GM21423 (cell line): Measurements from ENCODE around the gene GNB2.

Source experiments
- ATAC-seq: cut with Tn5 transposase; IDR thresholded peaks from one replicate; pipeline ENCODE4 v1.9.1; 2021; ENCODE audit warnings: mild to moderate bottlenecking, moderate library complexity; ENCODE audit not compliant: unreplicated experiment

Gene GNB2

GRCh38 chr7:100680576-100681271 lies 7.2 kb downstream of the GNB2 start:
- no peak for ATAC-seq

DNA sequence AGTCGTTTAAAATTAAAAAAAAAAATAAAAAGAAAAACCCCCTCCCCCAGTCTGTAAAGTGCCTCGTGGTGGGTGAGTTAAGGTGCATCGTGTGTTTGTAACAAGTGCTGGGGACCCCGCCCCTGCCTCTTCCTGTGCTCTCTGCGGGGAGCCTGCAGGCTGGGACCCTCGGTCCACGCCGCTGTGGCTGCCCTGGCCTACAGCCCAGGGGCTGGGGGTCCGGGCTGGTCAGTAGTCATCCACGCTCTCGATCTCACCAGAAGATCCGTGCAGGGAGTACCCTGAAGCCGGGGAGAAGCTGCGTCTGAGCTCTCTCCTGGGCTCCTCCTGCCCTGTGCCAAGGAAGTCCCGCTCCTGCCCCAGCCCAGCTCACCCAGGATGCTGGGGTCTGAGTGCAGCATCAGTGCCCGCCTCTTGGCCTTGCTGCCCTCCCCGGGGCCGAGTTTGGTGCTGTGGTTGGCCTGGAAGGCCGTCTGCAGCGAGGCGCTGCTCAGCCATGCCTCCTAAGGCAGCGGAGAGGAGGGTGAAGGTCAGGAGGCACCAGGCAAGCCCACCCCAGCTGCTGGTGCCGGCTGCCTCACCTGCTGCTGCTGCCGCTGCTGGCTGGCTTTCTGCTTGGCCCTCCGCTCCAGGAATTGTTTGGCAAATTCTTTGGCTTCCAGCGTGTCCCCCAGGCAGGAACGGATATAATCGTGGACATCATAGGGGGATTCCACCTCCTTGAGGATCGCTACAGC lies 8.1 kb downstream of the GNB2 start:
- no peak for ATAC-seq

GRCh38 chr7:100682228-100682741 lies 8.7 kb downstream of the GNB2 start:
- ATAC-seq = no peak

GRCh38 chr7:100682991-100683658 lies 9.6 kb downstream of the GNB2 start:
- ATAC-seq = no peak

- ATAC-seq = no peak
These were observed 10.4 kb downstream of the GNB2 start for GRCh38 chr7:100683659-100684533.

DNA sequence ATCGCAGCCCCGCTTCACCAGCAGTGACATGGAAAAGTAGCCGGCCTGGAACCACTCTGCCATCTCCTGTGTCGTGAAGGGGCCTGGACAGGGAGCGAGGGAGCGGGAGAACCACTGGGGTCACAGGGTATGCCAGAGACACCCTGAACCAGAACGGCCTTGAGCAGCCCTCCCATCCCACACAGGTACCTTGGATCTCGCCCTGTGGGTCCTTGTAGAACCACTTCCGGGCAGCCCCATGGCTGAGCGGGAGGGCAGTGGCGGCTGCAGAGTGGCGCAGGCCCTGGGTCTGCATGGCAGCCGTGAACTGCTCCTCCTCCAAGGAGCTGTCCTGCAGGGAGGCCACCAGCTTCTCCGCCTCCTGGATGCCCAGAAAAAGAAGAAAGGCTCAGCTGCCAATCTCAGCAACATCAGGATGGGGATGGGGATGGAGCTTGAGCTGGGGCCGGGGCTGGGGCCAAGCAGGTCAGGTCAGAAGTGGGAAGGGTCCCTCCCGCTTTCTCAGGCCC lies 11.0 kb downstream of the GNB2 start:
- ATAC-seq = no peak

GRCh38 chr7:100685049-100685605 lies 11.6 kb downstream of the GNB2 start:
- no peak for ATAC-seq

DNA sequence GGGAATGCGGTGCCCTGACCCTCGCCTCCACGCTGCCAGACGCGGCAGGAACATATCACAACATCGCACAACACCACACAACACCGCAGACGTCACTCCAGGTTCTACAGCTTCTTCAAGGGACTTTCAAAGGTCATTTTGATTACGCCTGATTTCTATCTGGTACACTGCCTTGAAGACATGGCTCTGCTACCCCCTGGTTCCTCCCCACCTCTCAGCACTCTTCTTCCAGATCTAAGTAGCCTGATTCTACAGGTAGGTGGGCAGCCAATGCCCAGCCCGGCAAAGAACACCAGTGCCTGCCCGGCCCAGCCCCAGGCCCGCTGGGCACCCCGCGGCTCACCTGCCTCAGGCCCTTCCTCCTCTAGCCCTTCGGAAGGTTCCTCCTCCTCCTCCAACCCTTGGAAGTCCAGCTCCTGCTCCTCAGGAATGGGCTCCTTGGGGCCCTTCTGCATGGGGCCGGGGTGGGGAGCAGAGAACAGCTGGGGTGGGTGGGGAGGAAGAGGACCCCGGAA lies 12.1 kb downstream of the GNB2 start:
- no peak for ATAC-seq

DNA sequence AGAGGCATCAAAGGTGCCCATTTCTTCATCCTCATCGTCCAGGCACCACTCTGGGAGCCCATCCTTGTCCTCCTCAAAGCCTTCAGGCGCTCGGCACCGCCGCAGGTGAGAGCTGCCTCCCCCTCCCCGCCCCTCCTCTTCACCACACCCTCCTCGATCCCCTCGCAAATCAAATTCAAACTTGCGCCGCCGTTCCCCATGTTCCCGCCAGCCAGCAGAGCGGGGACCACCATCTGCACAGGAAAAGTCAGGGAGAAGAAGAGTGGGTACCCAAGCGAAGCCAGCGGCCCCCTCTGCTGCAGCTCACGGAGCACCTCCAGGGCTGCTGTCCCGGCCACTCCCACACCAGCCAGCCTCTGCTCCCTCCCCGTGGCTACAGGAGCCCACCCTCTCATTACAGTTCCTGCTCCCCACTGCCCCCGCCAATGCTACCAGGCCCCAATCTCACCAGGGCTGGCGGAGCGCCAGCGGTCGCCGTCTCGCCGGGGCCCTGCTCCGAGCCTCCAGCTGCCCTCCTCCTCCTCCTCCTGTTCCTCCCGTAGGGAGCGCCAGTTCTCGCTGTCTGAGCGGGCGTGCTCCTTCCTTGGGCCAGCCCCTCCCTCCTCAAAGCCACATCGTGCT lies 12.8 kb downstream of the GNB2 start:
- ATAC-seq = no peak

DNA sequence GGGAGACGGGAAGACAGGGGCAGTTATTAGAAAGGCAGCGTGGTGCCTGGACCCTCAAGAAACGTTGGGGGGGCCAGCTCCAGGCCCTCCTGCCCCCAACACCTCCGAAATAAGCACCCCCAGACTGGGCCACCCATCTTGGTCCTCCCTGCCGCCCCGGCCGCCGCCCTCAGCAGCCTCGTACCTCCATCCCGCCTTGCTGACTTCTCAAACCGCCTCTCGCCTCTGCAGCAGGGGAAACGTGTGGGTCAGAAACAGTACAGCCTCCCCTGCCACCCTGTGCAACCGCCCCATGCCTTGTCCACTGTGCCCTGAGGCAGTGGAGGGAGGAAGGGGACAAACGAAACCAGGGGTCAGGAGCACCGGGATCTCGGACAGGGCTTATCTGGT lies 13.3 kb downstream of the GNB2 start:
- ATAC-seq = no peak

DNA sequence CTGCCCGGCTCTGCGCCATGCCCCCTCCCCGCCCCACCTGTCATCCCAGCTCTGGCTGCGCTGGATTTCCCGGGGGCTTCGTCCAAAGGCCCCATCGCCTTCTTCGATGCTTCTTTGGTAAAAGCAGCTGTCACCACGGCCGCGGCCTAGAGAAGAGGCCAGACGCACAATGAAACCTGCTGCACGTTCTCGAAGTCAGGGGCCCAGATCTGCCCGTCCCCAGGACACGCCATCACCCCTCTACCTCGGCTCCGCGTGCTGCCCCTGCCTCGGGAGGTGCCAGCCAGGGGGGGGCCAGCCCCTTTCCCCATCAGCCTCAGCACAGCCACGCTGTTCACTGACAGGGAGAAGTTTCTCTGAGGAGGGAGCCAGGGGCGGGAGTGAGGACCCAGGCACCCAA lies 13.7 kb downstream of the GNB2 start:
- no peak for ATAC-seq

GRCh38 chr7:100687751-100688300 lies 14.3 kb downstream of the GNB2 start:
- ATAC-seq = no peak

GRCh38 chr7:100688326-100688860 lies 14.9 kb downstream of the GNB2 start:
- ATAC-seq = no peak

- no peak for ATAC-seq
These were observed 15.9 kb downstream of the GNB2 start for GRCh38 chr7:100689230-100690135.

DNA sequence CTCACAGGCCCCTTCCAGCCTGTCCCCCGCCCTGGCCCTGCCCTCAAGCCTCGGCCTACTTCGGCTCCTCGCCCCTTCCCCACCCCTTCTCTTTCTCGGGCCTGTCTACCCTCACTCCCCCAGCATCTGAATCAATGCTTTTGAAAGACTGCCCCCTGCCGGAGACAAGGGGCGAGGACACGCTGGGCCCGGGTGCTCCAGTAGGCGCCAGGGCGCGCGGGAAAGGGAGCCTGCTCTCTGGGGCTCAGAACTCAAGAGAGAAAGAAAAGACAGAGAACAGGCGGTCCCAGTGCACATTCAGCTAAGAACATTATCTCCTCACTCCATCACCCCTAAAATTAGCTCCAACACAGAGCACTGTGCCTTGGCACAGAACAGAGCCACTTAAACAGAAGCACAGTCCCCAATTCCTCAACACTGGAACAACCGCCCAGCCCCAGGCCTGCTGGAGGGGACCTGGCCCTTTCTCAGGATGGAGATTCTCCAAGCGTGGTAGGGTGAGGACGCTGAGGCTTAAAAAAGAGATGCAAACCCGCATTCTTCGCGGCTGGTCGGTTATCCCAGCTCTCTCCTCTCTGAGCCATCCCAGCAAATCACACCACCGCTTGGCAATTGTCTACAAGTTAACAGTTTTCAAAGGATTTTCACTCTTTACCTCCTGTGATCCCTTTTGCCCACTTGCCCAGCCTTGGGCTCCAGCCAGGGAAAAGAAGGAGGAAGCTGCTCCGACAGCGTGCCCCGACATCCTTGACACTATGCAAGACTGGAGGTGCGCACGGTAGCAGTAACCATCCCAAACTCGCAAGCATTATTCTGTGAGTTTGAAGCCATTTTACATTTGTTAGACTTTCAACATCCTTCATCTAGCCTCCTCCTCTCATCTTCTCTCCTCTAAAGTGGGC lies 18.4 kb downstream of the GNB2 start:
- ATAC-seq = no peak

- no peak for ATAC-seq
These were observed 19.0 kb downstream of the GNB2 start for GRCh38 chr7:100692578-100692961.
